Activated CD4-positive, alpha-beta T cell treated with anti-CD3 and anti-CD28 coated beads for 48 hours (primary cell): ENCODE measurements around the gene AMOTL2.

Source experiments
- DNase-seq: peaks from one replicate; pipeline ENCODE4 v3.0.0-alpha.2; 2020

AMOTL2 gene

GRCh38 chr3:134330883-134331810 is 43.1 kb downstream of the AMOTL2 start:
- DNase-seq = no peak

GRCh38 chr3:134328846-134329245 is 45.4 kb downstream of the AMOTL2 start:
- DNase-seq = no peak

- no peak for DNase-seq
Observed at GRCh38 chr3:134328147-134328591, 46.1 kb downstream of the AMOTL2 start.

DNA sequence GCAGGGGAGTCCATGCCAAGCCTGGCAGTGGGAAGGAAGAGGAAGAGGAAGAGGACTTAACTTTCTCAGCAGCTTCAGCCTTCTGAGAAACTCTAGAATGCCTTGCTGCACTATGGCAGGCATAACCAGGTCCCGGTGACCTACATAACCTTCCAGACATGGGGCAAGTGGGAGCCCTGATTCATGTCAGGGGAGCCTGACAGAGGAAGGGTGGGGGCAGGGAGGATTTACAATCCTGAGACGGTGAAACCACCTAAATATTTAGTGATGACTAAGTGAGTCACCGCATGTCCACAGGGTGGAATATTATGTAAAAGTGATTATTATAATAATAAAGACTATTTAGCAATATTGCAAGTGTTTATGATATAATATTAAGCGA is 46.7 kb downstream of the AMOTL2 start:
- DNase-seq = no peak

DNA sequence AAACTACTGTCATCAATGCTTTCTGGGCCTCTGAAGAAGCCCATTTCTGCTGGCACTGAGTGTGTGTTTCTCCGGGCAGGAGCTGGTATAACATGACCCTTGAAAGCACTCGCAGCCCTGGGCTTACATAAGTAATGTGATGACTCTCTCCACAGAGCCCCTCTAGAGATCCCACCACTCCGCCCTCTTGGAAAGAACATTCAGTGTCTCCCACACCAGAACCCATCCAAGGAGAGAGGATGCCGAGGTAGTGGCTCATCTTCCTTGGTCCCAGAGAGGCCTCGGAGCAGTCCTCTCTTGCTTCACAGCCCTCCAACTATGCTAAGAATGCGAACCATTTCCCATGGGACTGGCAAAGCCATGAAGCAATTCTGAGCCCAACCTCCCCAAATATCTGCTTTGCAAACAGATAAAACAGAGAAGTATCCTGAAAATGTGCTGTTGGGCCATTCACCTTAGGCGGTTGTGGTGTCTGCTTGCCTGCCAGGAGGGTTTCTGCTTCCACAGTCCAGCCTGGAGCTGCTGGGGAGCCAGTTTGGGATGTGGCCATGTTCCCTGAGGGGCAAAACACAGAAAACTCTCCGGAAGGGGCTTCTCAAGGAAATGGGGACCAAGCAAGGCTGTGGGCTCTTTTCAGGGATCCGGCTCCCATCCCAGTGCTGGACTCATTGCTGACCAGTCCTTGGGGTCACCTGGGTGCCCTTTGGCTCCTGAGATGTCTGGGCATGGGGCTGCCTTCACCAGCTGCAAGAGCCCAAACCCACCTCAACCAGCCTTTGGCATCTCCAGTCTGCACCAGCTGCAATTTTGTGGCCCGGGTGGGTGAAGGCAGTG is 47.3 kb downstream of the AMOTL2 start:
- DNase-seq = no peak

GRCh38 chr3:134326126-134326525 is 48.1 kb downstream of the AMOTL2 start:
- DNase-seq = no peak

- no peak for DNase-seq
Observed at GRCh38 chr3:134325706-134326105, 48.5 kb downstream of the AMOTL2 start.

DNA sequence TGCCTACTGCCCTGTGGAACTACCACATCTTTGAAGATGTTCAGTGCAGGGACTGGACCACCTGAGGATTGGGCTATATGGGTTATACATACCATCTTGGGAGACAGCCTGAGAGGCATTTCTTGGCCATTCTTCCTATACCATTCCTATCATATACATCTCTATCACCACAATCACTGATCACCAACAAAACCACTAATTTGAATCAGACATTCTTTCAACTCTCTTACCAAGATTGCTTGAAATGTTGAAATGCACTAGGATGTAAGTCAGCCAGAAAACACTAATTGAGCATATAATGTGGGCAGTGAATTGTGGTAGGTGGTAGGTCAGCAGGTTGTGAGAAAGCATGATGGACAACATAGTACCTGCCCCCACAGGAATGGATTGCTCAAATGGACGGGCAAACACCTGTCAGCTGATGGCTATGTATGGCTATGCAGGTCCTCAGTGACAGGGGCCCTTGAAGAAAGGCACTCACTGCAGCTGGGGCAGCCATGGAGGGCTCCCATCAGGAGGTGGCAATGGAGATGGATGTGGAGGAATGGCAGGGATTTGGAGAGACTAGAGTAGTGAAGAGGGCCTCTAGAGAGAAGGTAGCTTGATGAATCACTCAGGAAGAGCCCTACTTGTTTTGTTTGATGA is 49.1 kb downstream of the AMOTL2 start:
- no peak for DNase-seq

DNA sequence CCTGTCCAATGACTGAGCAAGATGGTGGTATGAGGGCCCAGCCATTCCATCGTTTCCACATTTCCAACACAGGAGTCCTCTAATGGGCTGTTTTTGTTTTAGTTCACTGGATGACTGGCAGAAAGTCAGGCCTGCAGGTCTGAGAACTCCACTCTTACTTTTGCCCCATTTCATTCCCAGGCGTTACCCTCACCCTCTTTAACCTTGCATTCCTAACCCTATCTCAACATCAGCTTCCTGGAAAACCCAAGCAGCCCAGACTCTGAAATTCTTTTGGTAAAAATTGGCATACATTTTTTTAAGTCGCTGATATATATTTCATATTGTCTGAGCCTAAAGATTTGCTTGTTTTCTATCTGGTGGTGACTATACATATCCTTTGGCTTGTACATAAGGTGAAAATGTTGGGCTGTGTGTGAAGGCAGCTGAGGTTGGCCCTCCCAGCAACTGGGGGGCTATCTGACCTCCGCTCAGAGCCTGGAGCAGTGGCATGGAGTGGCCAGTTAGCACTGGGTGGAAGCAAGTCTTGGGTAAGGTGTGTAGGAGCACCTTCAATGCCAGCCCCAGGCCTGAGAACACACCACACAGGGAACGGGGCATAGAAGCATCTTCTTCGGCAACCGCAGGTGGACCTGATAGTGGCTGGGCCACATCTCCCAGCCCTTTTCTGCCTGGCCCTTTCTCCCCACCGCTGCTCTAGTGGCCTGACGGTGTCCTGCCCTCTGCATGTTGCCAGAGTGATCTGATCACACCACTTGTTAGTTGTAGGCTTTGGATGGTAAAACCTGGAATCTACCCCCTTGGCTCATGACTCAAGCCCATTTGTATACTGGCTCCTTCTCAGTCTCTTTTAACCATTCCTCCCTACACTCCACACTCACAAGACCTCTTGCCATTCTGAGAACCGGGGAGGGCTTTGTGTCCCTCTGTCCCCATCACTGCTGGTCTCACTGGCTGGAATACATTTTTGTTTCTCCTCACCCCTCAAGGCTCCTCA is 50.0 kb downstream of the AMOTL2 start:
- no peak for DNase-seq

DNA sequence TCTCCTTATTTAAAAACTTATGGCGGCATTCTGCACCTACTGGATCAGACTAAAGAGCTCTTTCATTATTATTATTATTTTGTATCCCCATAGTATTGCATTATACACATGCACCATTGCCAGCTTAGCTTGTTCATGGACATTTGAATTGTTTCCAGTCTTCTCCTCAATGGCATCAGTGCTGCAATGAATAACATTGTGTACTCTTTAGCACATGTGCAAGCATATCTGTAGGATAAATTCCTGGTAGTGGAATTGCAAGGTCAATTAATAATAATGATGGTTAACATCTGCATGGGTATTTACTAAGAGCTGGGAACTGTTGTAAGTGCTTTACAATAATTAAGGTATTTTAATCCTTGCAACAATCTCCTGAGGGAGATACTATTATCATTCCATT is 52.0 kb downstream of the AMOTL2 start:
- DNase-seq = no peak

DNA sequence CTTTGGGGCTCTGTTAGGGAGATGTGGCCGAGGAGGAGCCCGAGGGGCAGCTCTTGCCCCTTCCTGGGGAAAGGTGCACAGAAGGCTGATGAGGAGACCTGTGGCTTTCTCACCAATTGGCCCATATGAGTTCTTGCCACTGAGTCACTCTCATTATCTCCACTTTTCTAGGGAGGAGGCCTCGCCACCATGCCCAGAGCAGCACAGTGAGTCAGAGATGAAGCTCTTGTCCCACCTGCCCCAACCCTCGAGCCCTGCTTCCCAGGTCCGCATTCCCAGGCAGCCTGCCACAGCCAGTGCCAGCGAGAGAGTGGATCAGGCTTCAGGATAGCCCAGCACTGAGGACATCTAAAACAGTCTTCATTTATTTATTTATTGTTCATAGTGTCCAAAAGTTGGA is 53.5 kb downstream of the AMOTL2 start:
- no peak for DNase-seq

- no peak for DNase-seq
Observed at GRCh38 chr3:134319931-134320330, 54.3 kb downstream of the AMOTL2 start.

DNA sequence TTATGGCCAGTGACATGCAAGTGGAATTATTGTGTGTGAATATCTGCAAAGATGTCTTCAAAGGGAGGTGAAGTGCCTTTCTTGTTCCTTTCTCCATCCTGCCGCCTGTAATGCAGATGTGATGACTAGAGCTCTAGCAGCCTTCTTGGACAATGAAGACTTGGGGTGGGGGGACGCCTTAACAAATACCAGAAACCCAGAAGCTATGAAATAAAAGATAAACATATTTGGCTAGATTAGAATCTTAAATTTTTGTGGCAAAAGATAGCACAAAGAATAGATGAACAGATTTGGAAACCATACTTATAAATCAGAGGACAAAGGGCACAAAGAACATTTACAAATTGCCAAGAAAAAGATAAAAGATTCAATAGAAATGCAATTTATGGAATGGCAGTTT is 56.1 kb downstream of the AMOTL2 start:
- no peak for DNase-seq

- no peak for DNase-seq
Observed at GRCh38 chr3:134317106-134317947, 56.9 kb downstream of the AMOTL2 start.

DNA sequence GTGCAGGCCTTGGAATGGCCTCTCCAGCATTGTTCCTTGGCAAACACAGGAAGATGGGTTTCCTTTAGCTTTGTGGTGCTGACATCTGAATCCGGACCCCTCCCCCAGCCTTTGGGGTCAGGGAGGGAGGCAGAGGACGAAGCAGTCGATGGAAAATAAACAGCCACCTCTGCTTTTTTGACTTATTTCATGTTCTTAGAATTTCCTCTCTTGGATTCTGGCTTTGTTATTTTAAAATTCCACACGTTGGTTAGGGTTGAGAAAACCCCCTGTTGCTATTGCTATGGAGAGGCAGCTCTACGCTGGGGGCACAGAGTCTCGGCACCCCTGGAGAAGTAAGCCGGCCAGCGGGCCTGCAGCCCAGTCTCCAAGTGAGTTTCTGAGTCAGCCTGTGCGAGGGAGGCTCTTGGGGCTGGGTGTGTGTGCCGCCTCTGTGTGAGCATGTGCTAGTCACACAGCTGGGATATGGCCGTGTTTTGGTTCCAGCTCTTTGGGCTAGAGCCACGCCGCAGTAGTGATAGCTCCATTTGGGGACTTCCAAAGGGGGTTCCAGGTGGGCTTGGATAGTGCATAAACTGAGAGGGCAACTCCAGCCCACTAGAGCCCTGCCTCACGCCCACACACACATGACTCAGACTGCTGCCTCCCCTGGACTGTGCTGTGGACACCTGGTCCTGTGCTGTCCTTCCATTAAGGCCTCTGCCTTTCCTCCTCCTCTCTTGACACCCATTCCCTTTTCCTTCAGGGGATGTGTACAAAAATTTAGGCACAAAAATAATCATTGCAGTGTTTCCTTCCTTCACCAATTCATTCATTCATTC is 58.8 kb downstream of the AMOTL2 start:
- no peak for DNase-seq

DNA sequence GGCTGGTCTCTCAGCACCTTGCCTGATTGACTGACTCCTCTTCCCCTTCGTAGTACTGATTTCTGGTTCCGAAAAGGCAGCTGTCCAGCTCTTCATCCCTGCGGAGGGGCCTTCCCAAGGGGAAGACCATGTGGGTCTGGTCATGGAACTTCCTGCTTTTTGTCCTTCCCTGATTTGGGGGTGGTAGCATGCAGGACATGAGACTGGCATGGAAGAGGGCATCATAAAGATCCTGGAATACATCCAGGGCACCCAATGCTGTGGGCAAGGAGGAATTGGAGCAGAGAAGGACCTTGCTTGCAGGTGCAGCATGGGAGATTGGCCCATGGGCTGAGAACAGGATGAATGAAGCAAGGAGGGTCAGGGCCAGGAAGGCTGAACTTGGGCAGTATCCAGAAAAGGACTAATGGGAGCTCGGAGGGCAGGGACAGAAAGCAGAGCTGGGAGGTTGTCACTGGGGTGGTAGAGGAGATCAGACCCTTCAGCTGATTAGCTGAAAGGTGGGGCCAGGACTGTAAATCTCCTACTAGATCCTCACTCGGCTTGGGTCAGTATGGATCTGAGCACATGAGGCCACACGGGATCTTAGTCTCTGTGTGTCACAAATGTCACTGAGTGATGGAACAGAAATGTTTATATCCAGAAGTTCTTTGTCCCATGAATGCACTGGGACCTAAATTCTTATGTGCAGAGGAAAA is 59.5 kb downstream of the AMOTL2 start:
- DNase-seq = no peak

GRCh38 chr3:134313847-134314587 is 60.2 kb downstream of the AMOTL2 start:
- DNase-seq = no peak
